ENCODE measurements around the gene CDC73.

DNA sequence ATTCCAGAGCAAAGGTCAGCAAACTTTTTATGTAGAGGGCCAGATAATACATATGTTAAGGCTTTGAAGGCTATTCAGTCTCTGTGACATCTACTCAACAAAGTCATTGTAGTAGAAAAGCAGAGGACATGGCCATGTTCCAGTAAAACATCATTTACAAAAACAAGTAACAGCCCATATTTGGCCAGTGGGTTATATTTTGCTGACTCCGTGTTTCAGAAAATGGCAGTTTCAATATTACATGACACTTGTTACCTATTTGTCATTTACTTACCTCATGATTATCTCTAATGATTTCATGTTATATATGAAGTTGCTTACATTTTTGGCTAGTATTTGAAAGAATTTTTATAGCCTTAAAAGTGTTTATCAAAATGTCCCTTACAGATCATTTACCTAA is 182.0 kb downstream of the CDC73 start:
- TF ChIP-seq, protein P1, sequence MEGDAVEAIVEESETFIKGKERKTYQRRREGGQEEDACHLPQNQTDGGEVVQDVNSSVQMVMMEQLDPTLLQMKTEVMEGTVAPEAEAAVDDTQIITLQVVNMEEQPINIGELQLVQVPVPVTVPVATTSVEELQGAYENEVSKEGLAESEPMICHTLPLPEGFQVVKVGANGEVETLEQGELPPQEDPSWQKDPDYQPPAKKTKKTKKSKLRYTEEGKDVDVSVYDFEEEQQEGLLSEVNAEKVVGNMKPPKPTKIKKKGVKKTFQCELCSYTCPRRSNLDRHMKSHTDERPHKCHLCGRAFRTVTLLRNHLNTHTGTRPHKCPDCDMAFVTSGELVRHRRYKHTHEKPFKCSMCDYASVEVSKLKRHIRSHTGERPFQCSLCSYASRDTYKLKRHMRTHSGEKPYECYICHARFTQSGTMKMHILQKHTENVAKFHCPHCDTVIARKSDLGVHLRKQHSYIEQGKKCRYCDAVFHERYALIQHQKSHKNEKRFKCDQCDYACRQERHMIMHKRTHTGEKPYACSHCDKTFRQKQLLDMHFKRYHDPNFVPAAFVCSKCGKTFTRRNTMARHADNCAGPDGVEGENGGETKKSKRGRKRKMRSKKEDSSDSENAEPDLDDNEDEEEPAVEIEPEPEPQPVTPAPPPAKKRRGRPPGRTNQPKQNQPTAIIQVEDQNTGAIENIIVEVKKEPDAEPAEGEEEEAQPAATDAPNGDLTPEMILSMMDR (optimal IDR thresholded peaks at IDR 0.05 in 1 of 3, IDR thresholded peaks at IDR 0.05 in 1 of 3, conservative IDR thresholded peaks at IDR 0.05 in 1 of 3; ENCODE audit: extremely low read depth in 1 of 3, insufficient read depth in 2 of 3, low read length in 3 of 3), result no peak
- TF ChIP-seq EZH2 (IDR thresholded peaks at IDR 0.05; ENCODE audit: low read length), result no peak

Data from keratinocyte (primary cell).